Esophagus muscularis mucosa (tissue), 4 donors: ENCODE results near the gene IRF4. TPM values are rescaled to one million over a fixed set of nuclear protein-coding genes. Genes with fewer than 3 reads are reported as not detected.

Experiments used
- DNase-seq: peaks from one replicate; pipeline ENCODE4 v3.0.0-alpha.2; 2017; ENCODE audit errors: extremely low spot score
- H3K27ac ChIP-seq, 4 donors: fragments of 200-600 bp; sonication (generic); replicated peaks in 1 of 4; 1 replicate in 3 of 4; 2 replicates in 1 of 4; pipeline ENCODE4 v1.5.1; 2016 to 2019; ENCODE audit warnings: mild to moderate bottlenecking in 1 of 4
- H3K27me3 ChIP-seq, 4 donors: fragments of 200-600 bp; sonication (generic); one replicate each; pipeline versions ENCODE4 v1.5.1 to v1.6.0; 2016 to 2019
- H3K36me3 ChIP-seq, 4 donors: fragments of 200-600 bp; sonication (generic); one replicate each; pipeline ENCODE4 v1.5.1; 2016 to 2019
- H3K4me1 ChIP-seq, 4 donors: fragments of 200-600 bp; sonication (generic); one replicate each; pipeline ENCODE4 v1.5.1; 2016 to 2019
- H3K4me3 ChIP-seq, 4 donors: fragments of 200-600 bp; sonication (generic); 1 replicate in 2 of 4; 2 replicates in 2 of 4; pipeline ENCODE4 v1.5.1; 2016 to 2019; ENCODE audit warnings: mild to moderate bottlenecking in 4 of 4, moderate library complexity in 1 of 4
- H3K9me3 ChIP-seq, 4 donors: fragments of 200-600 bp; sonication (generic); 1 replicate in 3 of 4; 2 replicates in 1 of 4; pipeline ENCODE4 v1.5.1; 2016 to 2019
- EP300 ChIP-seq: sonication (generic); formaldehyde crosslinking; IDR thresholded peaks from one replicate; pipeline ENCODE4 v1.6.1; 2017; ENCODE audit warnings: antibody characterized with exemption
- POLR2A ChIP-seq: fragments of 450-650 bp; IDR thresholded peaks from one replicate; pipeline ENCODE4 v1.6.1; 2017; ENCODE audit warnings: antibody characterized with exemption, moderate library complexity, mild to moderate bottlenecking, low read depth
- POLR2AphosphoS5 ChIP-seq, 2 donors: sonication (generic); formaldehyde crosslinking; IDR thresholded peaks; one replicate each; pipeline ENCODE4 v1.6.1; 2017; ENCODE audit warnings: antibody characterized with exemption in 2 of 2
- WGBS: methylation state at CpG from one replicate; pipeline ENCODE4 v1.1.5; 2018; 5-methylcytosine and 5-hydroxymethylcytosine counted together
- intact Hi-C: fragments of 100-400 bp; cut with DNase I; formaldehyde crosslinking; loops from one replicate; pipeline ENCODE4 v1.15.1; 2023
- total RNA-seq, 4 donors: library from RNA; depleted of rRNA; stranded (reverse); fragments of >200 nt; gene quantifications; one replicate each; pipeline versions ENCODE4 v1.1.0 to v1.2.1, GENCODE V29; 2016
- TF ChIP-seq, protein P1 (sequence below), 3 experiments: fragments of 200-600 bp in 2 of 3; fragments of 450-650 bp in 1 of 3; sonication (generic) in 2 of 3; IDR thresholded peaks; one replicate each; pipeline ENCODE4 v1.5.1; 2017 to 2019; ENCODE audit warnings: antibody characterized with exemption in 3 of 3, mild to moderate bottlenecking in 2 of 3, moderate library complexity in 1 of 3

The IRF4 gene
- total RNA-seq, 4 donors from 2014 or later, result 0.29 to 9.5 (median 3.3) TPM

DNA sequence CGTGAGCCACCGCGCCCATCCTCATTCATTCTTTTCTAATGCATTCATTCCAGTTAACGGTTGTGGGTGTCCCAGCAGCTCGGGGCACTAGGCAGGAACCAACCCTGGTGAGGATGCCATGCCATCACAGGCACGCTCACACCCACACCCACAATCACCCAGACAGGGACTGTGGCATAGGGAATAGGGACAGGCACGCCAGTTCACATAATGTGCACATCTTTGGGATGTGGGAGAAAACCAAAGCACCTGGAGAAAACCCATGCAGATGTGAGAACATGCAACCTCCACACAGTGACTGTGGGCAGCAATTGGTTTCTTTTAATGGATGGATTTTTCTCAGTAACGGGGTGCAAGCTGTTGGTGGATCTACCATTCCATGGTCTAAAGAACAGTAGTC is 64.3 kb downstream of the IRF4 start:
- intact Hi-C loops, result no loop called here
- Histone ChIP-seq H3K9me3 (no peaks in the 10 kb centered on the region), H3K27ac (no peak overlapping the region), H3K4me3 (no peak overlapping the region), H3K4me1 (peaks cover 0 to 5% (median 0%) of the 10 kb centered on the region in 4 donors), H3K27me3 (peaks cover 0 to 18% (median 0%) of the 10 kb centered on the region in 4 donors), H3K36me3 (no peaks in the 10 kb centered on the region)
- 99% methylated on average over 8 of the region's 8 CpGs for WGBS
- no peak for DNase-seq
- TF ChIP-seq POLR2A (no peak), EP300 (no peak), POLR2AphosphoS5 (IDR thresholded peaks at IDR 0.05) (no peak)
- TF ChIP-seq, protein P1, sequence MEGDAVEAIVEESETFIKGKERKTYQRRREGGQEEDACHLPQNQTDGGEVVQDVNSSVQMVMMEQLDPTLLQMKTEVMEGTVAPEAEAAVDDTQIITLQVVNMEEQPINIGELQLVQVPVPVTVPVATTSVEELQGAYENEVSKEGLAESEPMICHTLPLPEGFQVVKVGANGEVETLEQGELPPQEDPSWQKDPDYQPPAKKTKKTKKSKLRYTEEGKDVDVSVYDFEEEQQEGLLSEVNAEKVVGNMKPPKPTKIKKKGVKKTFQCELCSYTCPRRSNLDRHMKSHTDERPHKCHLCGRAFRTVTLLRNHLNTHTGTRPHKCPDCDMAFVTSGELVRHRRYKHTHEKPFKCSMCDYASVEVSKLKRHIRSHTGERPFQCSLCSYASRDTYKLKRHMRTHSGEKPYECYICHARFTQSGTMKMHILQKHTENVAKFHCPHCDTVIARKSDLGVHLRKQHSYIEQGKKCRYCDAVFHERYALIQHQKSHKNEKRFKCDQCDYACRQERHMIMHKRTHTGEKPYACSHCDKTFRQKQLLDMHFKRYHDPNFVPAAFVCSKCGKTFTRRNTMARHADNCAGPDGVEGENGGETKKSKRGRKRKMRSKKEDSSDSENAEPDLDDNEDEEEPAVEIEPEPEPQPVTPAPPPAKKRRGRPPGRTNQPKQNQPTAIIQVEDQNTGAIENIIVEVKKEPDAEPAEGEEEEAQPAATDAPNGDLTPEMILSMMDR (IDR thresholded peaks at IDR 0.05), result no peak

DNA sequence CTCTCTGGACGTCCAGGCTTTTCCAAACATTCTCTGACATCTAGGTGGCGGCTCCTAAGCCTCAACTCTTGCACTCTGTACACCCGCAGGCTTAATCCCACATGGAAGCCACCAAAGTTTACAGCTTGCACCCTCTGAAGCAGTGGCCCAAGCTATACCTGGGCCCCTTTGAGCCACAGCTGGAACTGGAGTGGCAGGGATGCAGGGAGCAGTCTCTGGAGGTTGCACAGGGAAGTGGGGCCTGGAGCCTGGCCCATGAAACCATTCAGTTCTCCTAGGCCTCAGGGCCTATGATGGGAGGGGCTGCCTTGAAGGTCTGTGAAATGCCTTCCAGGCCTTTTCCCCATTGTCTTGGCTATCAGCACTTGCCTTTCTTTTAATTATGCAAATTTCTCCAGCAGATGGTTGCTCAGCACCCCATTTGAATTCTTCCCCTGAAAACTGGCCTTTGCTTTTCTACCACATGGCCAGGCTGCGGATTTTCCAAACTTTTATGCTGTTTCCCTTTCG is 64.9 kb downstream of the IRF4 start:
- no peaks in the 10 kb centered on the region for H3K9me3 ChIP-seq
- no peaks in the 10 kb centered on the region for H3K36me3 ChIP-seq
- no peak for TF ChIP-seq POLR2A
- no peak for TF ChIP-seq EP300
- TF ChIP-seq POLR2AphosphoS5 (IDR thresholded peaks at IDR 0.05), result no peak
- TF ChIP-seq, protein P1 (IDR thresholded peaks at IDR 0.05), result no peak
- no peak for DNase-seq
- H3K27me3 ChIP-seq, result peaks cover 0 to 14% (median 0%) of the 10 kb centered on the region in 4 donors
- peaks cover 0 to 5% (median 0%) of the 10 kb centered on the region in 4 donors for H3K4me1 ChIP-seq
- H3K4me3 ChIP-seq, result no peak overlapping the region
- WGBS, result 88% methylated on average over 5 of the region's 5 CpGs
- H3K27ac ChIP-seq, result no peak overlapping the region
- intact Hi-C loops, result no loop called here

DNA sequence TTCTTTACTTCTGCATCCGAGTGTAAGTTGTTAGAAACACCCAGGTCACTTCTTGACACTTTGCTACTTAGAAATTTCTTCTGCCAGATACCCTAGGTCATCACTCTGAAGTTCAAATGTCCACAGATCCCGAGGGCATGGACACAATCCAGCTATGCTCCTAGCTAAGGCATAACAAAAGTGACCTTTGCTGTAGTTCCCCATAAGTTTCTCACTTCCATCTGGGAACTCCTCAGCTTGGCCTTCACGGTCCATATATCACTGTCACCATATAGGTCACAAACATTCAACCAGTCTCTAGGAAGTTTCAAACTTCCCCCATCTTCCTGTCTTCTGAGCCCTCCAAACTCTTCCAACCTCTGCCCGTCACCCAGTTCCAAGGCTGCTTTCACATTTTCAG is 65.3 kb downstream of the IRF4 start:
- Histone ChIP-seq H3K4me1 (peaks cover 0 to 5% (median 0%) of the 10 kb centered on the region in 4 donors), H3K27me3 (peaks cover 0 to 12% (median 0%) of the 10 kb centered on the region in 4 donors), H3K27ac (no peak overlapping the region), H3K36me3 (no peaks in the 10 kb centered on the region), H3K4me3 (no peak overlapping the region), H3K9me3 (no peaks in the 10 kb centered on the region)
- 68% methylated on average over 4 of the region's 4 CpGs for WGBS
- TF ChIP-seq, protein P1 (IDR thresholded peaks at IDR 0.05), result no peak
- intact Hi-C loops, result no loop called here
- no peak for DNase-seq

Other genes with a start within 250 kb of the IRF4 start
- 10 to 100 TPM; 67.7 to 95.6 (median 73.7) TPM for gene DUSP22, start 99.3 kb upstream of the IRF4 start, total RNA-seq